Psoas muscle (tissue), 8 donors: ENCODE data around the gene AKAP9. TPM values are rescaled to one million over a fixed set of nuclear protein-coding genes. Genes with fewer than 3 reads are reported as not detected.

Source experiments
- ATAC-seq, 4 donors: fragments of 200-7000 bp; cut with Tn5 transposase; one replicate each; pipeline ENCODE4 v1.9.1; 2020; ENCODE audit warnings: moderate library complexity in 3 of 4, mild to moderate bottlenecking in 2 of 4
- DNase-seq, 2 donors: peaks; one replicate each; pipeline ENCODE4 v3.0.0-alpha.2; 2020
- H3K27ac ChIP-seq: fragments of 200-600 bp; one replicate; pipeline ENCODE4 v1.8.0; 2022
- H3K27me3 ChIP-seq, 3 donors: fragments of 200-600 bp in 1 of 3; one replicate each; pipeline versions ENCODE4 v1.6.1 to v1.8.0; 2013 to 2022; ENCODE audit warnings: low read length in 2 of 3, mild to moderate bottlenecking in 2 of 3, moderate library complexity in 1 of 3; ENCODE audit not compliant: insufficient read depth in 3 of 3
- H3K36me3 ChIP-seq, 2 donors: fragments of 200-600 bp in 1 of 2; one replicate each; pipeline versions ENCODE4 v1.6.1 to v1.8.0; 2013 to 2022; ENCODE audit warnings: low read depth in 1 of 2, mild to moderate bottlenecking in 1 of 2, moderate library complexity in 1 of 2; ENCODE audit not compliant: insufficient read depth in 1 of 2
- H3K4me1 ChIP-seq: fragments of 200-600 bp; one replicate; pipeline ENCODE4 v1.8.0; 2022
- H3K4me3 ChIP-seq: fragments of 200-600 bp; one replicate; pipeline ENCODE4 v1.8.0; 2022; ENCODE audit warnings: mild to moderate bottlenecking
- H3K9me3 ChIP-seq: fragments of 200-600 bp; one replicate; pipeline ENCODE4 v1.8.0; 2022
- CTCF ChIP-seq: fragments of 200-600 bp; IDR thresholded peaks from one replicate; pipeline ENCODE4 v1.8.0; 2022; ENCODE audit warnings: antibody characterized with exemption
- WGBS, 3 donors: extraction: QIAGEN DNeasy Blood & Tissue Kit; methylation state at CpG; one replicate each; pipeline versions ENCODE4 v1.1.6 to v1.1.7; 2013; 5-methylcytosine and 5-hydroxymethylcytosine counted together
- intact Hi-C, 2 donors: fragments of 100-400 bp; cut with DNase I; formaldehyde crosslinking; loops; one replicate each; pipeline versions ENCODE4 v1.11.0 to v1.14.2; 2022
- polyA plus RNA-seq, 3 donors: library from polyadenylated mRNA; stranded (reverse); fragments of 200-250 nt; gene quantifications; one replicate each; pipeline ENCODE4 v1.2.3, GENCODE V29; 2013
- total RNA-seq, 4 donors: library from RNA; stranded (reverse); fragmentation: NEBNext Ultra II Directional in 2 of 4; extraction: Animal tissue kit (Norgen Biotek cat#: 25700) in 2 of 4; gene quantifications; one replicate each; pipeline versions ENCODE4 v1.2.1 to v1.2.4, GENCODE V29; 2021 to 2023
- donor health status: healthy with polysubstance abuse.
- donor health status: DM: no; HTN: no; CAD: no; lungs with moderate emphysema.
- donor health status: Bipolar disorder and iron deficiency.
- donor health status: healthy.
- donor health status: DM: yes; HTN: yes; CAD: no.
- donor health status: DM: no; HTN: no; CAD: no.
- donor health status: DM: no; HTN: no; CAD: no.
- donor health status: DM: yes; HTN: yes; CAD: no.

The AKAP9 gene
- total and polyA plus RNA-seq, 7 donors = 6.0 to 44.4 (median 24.6) TPM

GRCh38 chr7:92061154-92061553 lies 120.5 kb downstream of the AKAP9 start:
- 35 to 66% (median 46%) methylated on average over 5 of the region's 5 CpGs for WGBS, 3 donors
- H3K9me3 ChIP-seq = no peaks in the 10 kb centered on the region
- peak in 1 of 2 donors; percentile 68 for DNase-seq
- peaks cover 48% of the 10 kb centered on the region for H3K4me1 ChIP-seq
- peak; percentile 87 to 99 (median 96) for ATAC-seq
- no peaks in the 10 kb centered on the region for H3K27me3 ChIP-seq
- intact Hi-C loops = no loop called here
- H3K27ac ChIP-seq = peak overlapping the region; percentile 71
- peaks cover 0 to 36% of the 10 kb centered on the region in 2 donors for H3K36me3 ChIP-seq
- TF ChIP-seq CTCF = no peak
- H3K4me3 ChIP-seq = peak overlapping the region; percentile 47

GRCh38 chr7:92064438-92065029 lies 123.9 kb downstream of the AKAP9 start:
- intact Hi-C loops = no loop called here
- no peaks in the 10 kb centered on the region for H3K27me3 ChIP-seq
- no peak overlapping the region for H3K27ac ChIP-seq
- H3K36me3 ChIP-seq = peaks cover 0 to 69% of the 10 kb centered on the region in 2 donors
- H3K4me3 ChIP-seq = no peak overlapping the region
- H3K4me1 ChIP-seq = peaks cover 30% of the 10 kb centered on the region
- TF ChIP-seq CTCF = no peak
- H3K9me3 ChIP-seq = no peaks in the 10 kb centered on the region
- ATAC-seq = no peak
- DNase-seq = no peak
- WGBS, 3 donors = 87 to 92% (median 87%) methylated on average over 2 of the region's 2 CpGs

- no peak for DNase-seq
- Histone ChIP-seq H3K36me3 (peaks cover 0 to 97% of the 10 kb centered on the region in 2 donors), H3K4me3 (no peak overlapping the region), H3K4me1 (no peaks in the 10 kb centered on the region), H3K27ac (no peak overlapping the region), H3K9me3 (no peaks in the 10 kb centered on the region), H3K27me3 (no peaks in the 10 kb centered on the region)
- 82 to 89% (median 86%) methylated on average over 5 of the region's 5 CpGs for WGBS, 3 donors
- no peak for TF ChIP-seq CTCF
- ATAC-seq = no peak
- intact Hi-C loops = loop anchor here in 1 of 2 donors (10.0 kb wide), 1 partner anchor 434 kb away; no protein-coding TSS in a partner anchor
These were observed 130.4 kb downstream of the AKAP9 start for GRCh38 chr7:92071032-92071431.

GRCh38 chr7:92072121-92072520 lies 131.5 kb downstream of the AKAP9 start:
- Histone ChIP-seq H3K4me3 (no peak overlapping the region), H3K36me3 (peaks cover 0 to 97% of the 10 kb centered on the region in 2 donors), H3K4me1 (no peaks in the 10 kb centered on the region), H3K9me3 (no peaks in the 10 kb centered on the region), H3K27me3 (no peaks in the 10 kb centered on the region), H3K27ac (no peak overlapping the region)
- intact Hi-C loops = loop anchor here in 1 of 2 donors (10.0 kb wide), 1 partner anchor 433 kb away; no protein-coding TSS in a partner anchor
- no peak for TF ChIP-seq CTCF
- 84 to 95% (median 86%) methylated on average over 1 of the region's 1 CpG for WGBS, 3 donors
- DNase-seq = no peak
- no peak for ATAC-seq

GRCh38 chr7:92072708-92073107 lies 132.0 kb downstream of the AKAP9 start:
- no peak for TF ChIP-seq CTCF
- no peaks in the 10 kb centered on the region for H3K27me3 ChIP-seq
- H3K4me3 ChIP-seq = no peak overlapping the region
- no peak for DNase-seq
- H3K4me1 ChIP-seq = no peaks in the 10 kb centered on the region
- peaks cover 0 to 97% of the 10 kb centered on the region in 2 donors for H3K36me3 ChIP-seq
- H3K9me3 ChIP-seq = no peaks in the 10 kb centered on the region
- no peak for ATAC-seq
- intact Hi-C loops = loop anchor here in 1 of 2 donors (10.0 kb wide), 1 partner anchor 432 kb away; no protein-coding TSS in a partner anchor
- WGBS, 3 donors = 97 to 99% (median 98%) methylated on average over 3 of the region's 3 CpGs
- H3K27ac ChIP-seq = no peak overlapping the region
